ENCODE data around the gene FCRL4.
A peak's percentile ranks its signal among the peaks of the same experiment; 100 is the strongest.

FCRL4 gene

GRCh38 chr1:157628773-157629172 is 30.9 kb upstream of the FCRL4 start:
- no peak for ATAC-seq
- no peak for TF ChIP-seq TOX (CRISPR knock-in tag; IDR thresholded peaks at IDR 0.05; ENCODE audit: borderline replicate concordance)
- no peak for TF ChIP-seq RARB (CRISPR knock-in tag; IDR thresholded peaks at IDR 0.05)
- no peak for TF ChIP-seq ZNF565 (CRISPR knock-in tag; conservative IDR thresholded peaks at IDR 0.05; ENCODE audit: low read depth)
- no peak for TF ChIP-seq BACH2 (CRISPR knock-in tag; IDR thresholded peaks at IDR 0.05; ENCODE audit: borderline replicate concordance)
- no peak for TF ChIP-seq ZFP30 (CRISPR knock-in tag; IDR thresholded peaks at IDR 0.05)
- no peak for TF ChIP-seq TSHZ2 (CRISPR knock-in tag; IDR thresholded peaks at IDR 0.05)
- no peak for TF ChIP-seq PPARA (CRISPR knock-in tag; IDR thresholded peaks at IDR 0.05; ENCODE audit: borderline replicate concordance)
- TF ChIP-seq OSR1 (CRISPR knock-in tag; IDR thresholded peaks at IDR 0.05) = no peak
- TF ChIP-seq CSDC2 (CRISPR knock-in tag; IDR thresholded peaks at IDR 0.05) = no peak
- TF ChIP-seq ZFP3 (CRISPR knock-in tag; IDR thresholded peaks at IDR 0.05) = no peak
- no peak for TF ChIP-seq ESRRG (CRISPR knock-in tag; IDR thresholded peaks at IDR 0.05)
- no peak for TF ChIP-seq PATZ1 (CRISPR knock-in tag; IDR thresholded peaks at IDR 0.05; ENCODE audit: borderline replicate concordance)
- no peak for TF ChIP-seq GLIS3 (CRISPR knock-in tag; IDR thresholded peaks at IDR 0.05)
- no peak for TF ChIP-seq ISL1 (CRISPR knock-in tag; IDR thresholded peaks at IDR 0.05)
- no peak for TF ChIP-seq ZNF8 (CRISPR knock-in tag; IDR thresholded peaks at IDR 0.05)
- TF ChIP-seq CREB5 (CRISPR knock-in tag; IDR thresholded peaks at IDR 0.05; ENCODE audit: low read depth) = no peak

- TF ChIP-seq CSRNP3 (CRISPR knock-in tag; IDR thresholded peaks at IDR 0.05) (no peak), OSR1 (CRISPR knock-in tag; IDR thresholded peaks at IDR 0.05) (no peak), GLIS3 (CRISPR knock-in tag; IDR thresholded peaks at IDR 0.05) (no peak), ZNF565 (CRISPR knock-in tag; conservative IDR thresholded peaks at IDR 0.05; ENCODE audit: low read depth) (no peak), ESRRG (CRISPR knock-in tag; IDR thresholded peaks at IDR 0.05) (no peak), TCF4 (CRISPR knock-in tag; IDR thresholded peaks at IDR 0.05; ENCODE audit: borderline replicate concordance) (no peak), ZC3H10 (CRISPR knock-in tag; IDR thresholded peaks at IDR 0.05) (no peak), CSDC2 (CRISPR knock-in tag; IDR thresholded peaks at IDR 0.05) (no peak), TSHZ2 (CRISPR knock-in tag; IDR thresholded peaks at IDR 0.05) (no peak), ZNF70 (CRISPR knock-in tag; IDR thresholded peaks at IDR 0.05) (no peak), ZFP3 (CRISPR knock-in tag; IDR thresholded peaks at IDR 0.05) (no peak), RARB (CRISPR knock-in tag; IDR thresholded peaks at IDR 0.05) (no peak)
Observed at GRCh38 chr1:157626099-157626498, 28.2 kb upstream of the FCRL4 start.

GRCh38 chr1:157624471-157624870 is 26.6 kb upstream of the FCRL4 start:
- ATAC-seq = no peak
- TF ChIP-seq GLIS3 (CRISPR knock-in tag; IDR thresholded peaks at IDR 0.05) = no peak
- no peak for TF ChIP-seq TOX (CRISPR knock-in tag; IDR thresholded peaks at IDR 0.05; ENCODE audit: borderline replicate concordance)
- no peak for TF ChIP-seq CSDC2 (CRISPR knock-in tag; IDR thresholded peaks at IDR 0.05)
- TF ChIP-seq POU6F1 (CRISPR knock-in tag; IDR thresholded peaks at IDR 0.05; ENCODE audit: borderline replicate concordance, low read depth) = no peak
- TF ChIP-seq ZFP30 (CRISPR knock-in tag; IDR thresholded peaks at IDR 0.05) = no peak
- no peak for TF ChIP-seq PATZ1 (CRISPR knock-in tag; IDR thresholded peaks at IDR 0.05; ENCODE audit: borderline replicate concordance)
- no peak for TF ChIP-seq ZFP3 (CRISPR knock-in tag; IDR thresholded peaks at IDR 0.05)
- no peak for TF ChIP-seq ZNF70 (CRISPR knock-in tag; IDR thresholded peaks at IDR 0.05)
- TF ChIP-seq ZNF8 (CRISPR knock-in tag; IDR thresholded peaks at IDR 0.05) = no peak
- no peak for TF ChIP-seq ZNF565 (CRISPR knock-in tag; conservative IDR thresholded peaks at IDR 0.05; ENCODE audit: low read depth)
- TF ChIP-seq ISL1 (CRISPR knock-in tag; IDR thresholded peaks at IDR 0.05) = no peak
- no peak for TF ChIP-seq ESRRG (CRISPR knock-in tag; IDR thresholded peaks at IDR 0.05)

More at GRCh38 chr1:157626099-157626498, 28.2 kb upstream of the FCRL4 start:
- peak; percentile 49; the same call in 1 of the 3 replicates for ATAC-seq
